ENCODE data around the gene DHX29.

DHX29 gene

DNA sequence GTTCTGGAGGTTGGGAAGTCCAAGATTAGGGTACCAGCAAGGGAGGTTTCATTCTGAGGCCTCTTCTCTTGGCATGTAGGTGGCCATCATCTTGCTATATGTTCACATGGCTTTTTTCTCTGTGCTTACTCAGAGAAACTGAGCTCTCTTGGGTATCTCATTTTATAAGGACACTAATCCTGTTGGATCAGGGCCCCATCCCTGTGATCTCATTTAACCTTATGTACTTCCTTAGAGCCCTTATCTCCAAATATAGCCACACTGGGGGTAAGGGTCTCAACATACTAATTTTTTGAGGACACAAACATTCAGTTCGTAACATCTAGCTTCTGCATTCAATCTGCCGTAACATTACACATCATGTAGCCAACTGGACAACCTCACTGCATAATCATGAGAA lies 6.6 kb downstream of the DHX29 start:
- no peaks in the 10 kb centered on the region for H3K36me3 ChIP-seq (ENCODE audit: insufficient read depth)
- H2AFZ ChIP-seq (ENCODE audit: low read depth), result no peak overlapping the region
- H3K4me3 ChIP-seq (IDR thresholded peaks at IDR 0.05; ENCODE audit: insufficient read depth, low read depth, low read length), result no peak overlapping the region

GRCh38 chr5:55294935-55295334 lies 12.6 kb downstream of the DHX29 start:
- Histone ChIP-seq H3K36me3 (ENCODE audit: insufficient read depth) (0 out of 2 replicates have a peak, but pooled peaks cover 4% of the 10 kb centered on the region), H4K20me1 (ENCODE audit: insufficient read depth) (no peaks in the 10 kb centered on the region), H2AFZ (ENCODE audit: low read depth) (no peak overlapping the region), H3K27ac (no peak overlapping the region), H3K9ac (no peak overlapping the region), H3K4me2 (no peak overlapping the region), H3K4me3 (IDR thresholded peaks at IDR 0.05; ENCODE audit: insufficient read depth, low read depth, low read length) (no peak overlapping the region), H3K4me1 (ENCODE audit: low read depth, poor library complexity, severe bottlenecking) (peaks cover 11% of the 10 kb centered on the region), H3K79me2 (ENCODE audit: insufficient read depth, low read depth) (no peaks in the 10 kb centered on the region), H3K27me3 (ENCODE audit: insufficient read depth, low read depth) (no peaks in the 10 kb centered on the region)
- TF ChIP-seq, protein P1, sequence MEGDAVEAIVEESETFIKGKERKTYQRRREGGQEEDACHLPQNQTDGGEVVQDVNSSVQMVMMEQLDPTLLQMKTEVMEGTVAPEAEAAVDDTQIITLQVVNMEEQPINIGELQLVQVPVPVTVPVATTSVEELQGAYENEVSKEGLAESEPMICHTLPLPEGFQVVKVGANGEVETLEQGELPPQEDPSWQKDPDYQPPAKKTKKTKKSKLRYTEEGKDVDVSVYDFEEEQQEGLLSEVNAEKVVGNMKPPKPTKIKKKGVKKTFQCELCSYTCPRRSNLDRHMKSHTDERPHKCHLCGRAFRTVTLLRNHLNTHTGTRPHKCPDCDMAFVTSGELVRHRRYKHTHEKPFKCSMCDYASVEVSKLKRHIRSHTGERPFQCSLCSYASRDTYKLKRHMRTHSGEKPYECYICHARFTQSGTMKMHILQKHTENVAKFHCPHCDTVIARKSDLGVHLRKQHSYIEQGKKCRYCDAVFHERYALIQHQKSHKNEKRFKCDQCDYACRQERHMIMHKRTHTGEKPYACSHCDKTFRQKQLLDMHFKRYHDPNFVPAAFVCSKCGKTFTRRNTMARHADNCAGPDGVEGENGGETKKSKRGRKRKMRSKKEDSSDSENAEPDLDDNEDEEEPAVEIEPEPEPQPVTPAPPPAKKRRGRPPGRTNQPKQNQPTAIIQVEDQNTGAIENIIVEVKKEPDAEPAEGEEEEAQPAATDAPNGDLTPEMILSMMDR (conservative IDR thresholded peaks at IDR 0.05; ENCODE audit: low read depth, low read length), result no peak

More for the DNA sequence above, 6.6 kb downstream of the DHX29 start:
- H3K4me1 ChIP-seq (ENCODE audit: low read depth, poor library complexity, severe bottlenecking), result peaks cover 23% of the 10 kb centered on the region
- H3K4me2 ChIP-seq, result no peak overlapping the region
- H4K20me1 ChIP-seq (ENCODE audit: insufficient read depth), result no peaks in the 10 kb centered on the region
- no peak overlapping the region for H3K9ac ChIP-seq
- no peak overlapping the region for H3K27ac ChIP-seq
- no peaks in the 10 kb centered on the region for H3K27me3 ChIP-seq (ENCODE audit: insufficient read depth, low read depth)
- H3K79me2 ChIP-seq (ENCODE audit: insufficient read depth, low read depth), result peaks cover 44% of the 10 kb centered on the region
- TF ChIP-seq, protein P1 (conservative IDR thresholded peaks at IDR 0.05; ENCODE audit: low read depth, low read length), result no peak

GRCh38 chr5:55290991-55291390 lies 16.5 kb downstream of the DHX29 start:
- H3K4me2 ChIP-seq, result no peak overlapping the region
- H3K79me2 ChIP-seq (ENCODE audit: insufficient read depth, low read depth), result no peaks in the 10 kb centered on the region
- no peak overlapping the region for H3K27ac ChIP-seq
- no peak overlapping the region for H3K4me3 ChIP-seq (IDR thresholded peaks at IDR 0.05; ENCODE audit: insufficient read depth, low read depth, low read length)
- H3K4me1 ChIP-seq (ENCODE audit: low read depth, poor library complexity, severe bottlenecking), result peaks cover 2% of the 10 kb centered on the region
- no peaks in the 10 kb centered on the region for H4K20me1 ChIP-seq (ENCODE audit: insufficient read depth)
- H3K27me3 ChIP-seq (ENCODE audit: insufficient read depth, low read depth), result no peaks in the 10 kb centered on the region
- TF ChIP-seq, protein P1 (conservative IDR thresholded peaks at IDR 0.05; ENCODE audit: low read depth, low read length), result no peak
- H3K36me3 ChIP-seq (ENCODE audit: insufficient read depth), result 0 out of 2 replicates have a peak, but pooled peaks cover 4% of the 10 kb centered on the region
- H3K9ac ChIP-seq, result no peak overlapping the region
- H2AFZ ChIP-seq (ENCODE audit: low read depth), result no peak overlapping the region

DNA sequence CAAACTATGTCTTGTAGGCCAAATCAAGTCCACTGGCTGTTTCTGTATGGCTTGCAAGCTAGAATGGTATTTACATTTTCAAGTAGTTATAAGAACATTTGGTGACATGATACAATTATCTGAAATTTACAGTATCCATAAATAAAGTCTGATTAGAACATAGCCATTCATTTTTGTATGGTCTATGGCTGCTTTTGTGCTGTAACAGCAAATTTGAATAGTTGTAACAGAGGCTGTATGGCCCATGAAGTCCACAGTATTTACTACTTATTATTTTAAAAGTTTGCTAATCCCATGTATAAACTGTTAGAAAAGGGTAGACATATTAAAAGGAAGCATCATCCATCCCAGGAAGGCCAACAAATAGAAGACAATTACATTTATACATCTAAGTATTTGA lies 17.7 kb downstream of the DHX29 start:
- Histone ChIP-seq H3K36me3 (ENCODE audit: insufficient read depth) (peaks cover 9% of the 10 kb centered on the region; the same call in 1 of the 2 replicates), H3K4me3 (IDR thresholded peaks at IDR 0.05; ENCODE audit: insufficient read depth, low read depth, low read length) (no peak overlapping the region), H3K27me3 (ENCODE audit: insufficient read depth, low read depth) (no peaks in the 10 kb centered on the region), H2AFZ (ENCODE audit: low read depth) (no peak overlapping the region), H3K4me2 (no peak overlapping the region), H4K20me1 (ENCODE audit: insufficient read depth) (no peaks in the 10 kb centered on the region), H3K27ac (no peak overlapping the region), H3K9ac (no peak overlapping the region), H3K4me1 (ENCODE audit: low read depth, poor library complexity, severe bottlenecking) (no peaks in the 10 kb centered on the region), H3K79me2 (ENCODE audit: insufficient read depth, low read depth) (no peaks in the 10 kb centered on the region)
- TF ChIP-seq, protein P1 (conservative IDR thresholded peaks at IDR 0.05; ENCODE audit: low read depth, low read length), result no peak

Data from KMS-11 (cell line).